Subcutaneous adipose tissue (tissue), 4 donors: ENCODE results near the gene MAMDC4. TPM values are rescaled to one million over a fixed set of nuclear protein-coding genes. Genes with fewer than 3 reads are reported as not detected.

Experiments
- CTCF ChIP-seq: fragments of 450-650 bp; IDR thresholded peaks from one replicate; pipeline ENCODE4 v1.5.1; 2016; ENCODE audit warnings: low read depth, mild to moderate bottlenecking, control low read depth, antibody characterized with exemption, moderate library complexity
- total RNA-seq, 4 donors: library from RNA; depleted of rRNA; stranded (reverse); fragments of >200 nt; gene quantifications; one replicate each; pipeline ENCODE4 v1.1.0, GENCODE V29; 2016

Gene MAMDC4
- total RNA-seq, 4 donors from 2014 or later = 0.68 to 1.5 (median 1.1) TPM; not detected in 1

- no peak for TF ChIP-seq CTCF
These were observed 46.4 kb downstream of the MAMDC4 start for GRCh38 chr9:136898483-136899100.

GRCh38 chr9:136899196-136899595 lies 47.0 kb downstream of the MAMDC4 start:
- TF ChIP-seq CTCF = no peak

- TF ChIP-seq CTCF = no peak
These were observed 48.4 kb downstream of the MAMDC4 start for GRCh38 chr9:136900556-136900955.

GRCh38 chr9:136900988-136901515 lies 48.9 kb downstream of the MAMDC4 start:
- no peak for TF ChIP-seq CTCF

- no peak for TF ChIP-seq CTCF
These were observed 49.5 kb downstream of the MAMDC4 start for GRCh38 chr9:136901516-136902258.

GRCh38 chr9:136902259-136902821 lies 50.2 kb downstream of the MAMDC4 start:
- no peak for TF ChIP-seq CTCF

- no peak for TF ChIP-seq CTCF
These were observed 51.0 kb downstream of the MAMDC4 start for GRCh38 chr9:136903041-136903554.
